Stomach smooth muscle (tissue), 2 donors: ENCODE measurements around the gene TMEM14A.
"Not testable (repeated sequence)": the region's sequence is repeated elsewhere in the genome, so short reads cannot be mapped to it uniquely, and the experiment has no call there.

ENCODE experiments used
- H3K27ac ChIP-seq: one replicate; pipeline ENCODE4 v1.7.0; 2013; ENCODE audit warnings: mild to moderate bottlenecking, low read length, inconsistent platforms
- H3K27me3 ChIP-seq, 2 donors: one replicate each; pipeline ENCODE4 v1.7.0; 2013; ENCODE audit warnings: low read length in 2 of 2; ENCODE audit not compliant: insufficient read depth in 2 of 2, control insufficient read depth in 1 of 2
- H3K36me3 ChIP-seq, 2 donors: one replicate each; pipeline ENCODE4 v1.7.0; 2013; ENCODE audit warnings: low read length in 2 of 2; ENCODE audit not compliant: control insufficient read depth in 2 of 2, insufficient read depth in 2 of 2
- H3K4me1 ChIP-seq: one replicate; pipeline ENCODE4 v1.7.0; 2013; ENCODE audit warnings: low read length; ENCODE audit not compliant: control insufficient read depth, insufficient read depth
- H3K4me3 ChIP-seq, 2 donors: one replicate each; pipeline ENCODE4 v1.7.0; 2013; ENCODE audit warnings: low read length in 2 of 2
- H3K9ac ChIP-seq, 2 donors: one replicate each; pipeline ENCODE4 v1.7.0; 2013; ENCODE audit warnings: low read length in 2 of 2, mild to moderate bottlenecking in 1 of 2
- H3K9me3 ChIP-seq, 2 donors: one replicate each; pipeline ENCODE4 v1.7.0; 2013; ENCODE audit warnings: low read length in 2 of 2; ENCODE audit not compliant: control insufficient read depth in 2 of 2
- donor health status: healthy.
- donor health status: Pancreatic carcinoma.

TMEM14A gene

DNA sequence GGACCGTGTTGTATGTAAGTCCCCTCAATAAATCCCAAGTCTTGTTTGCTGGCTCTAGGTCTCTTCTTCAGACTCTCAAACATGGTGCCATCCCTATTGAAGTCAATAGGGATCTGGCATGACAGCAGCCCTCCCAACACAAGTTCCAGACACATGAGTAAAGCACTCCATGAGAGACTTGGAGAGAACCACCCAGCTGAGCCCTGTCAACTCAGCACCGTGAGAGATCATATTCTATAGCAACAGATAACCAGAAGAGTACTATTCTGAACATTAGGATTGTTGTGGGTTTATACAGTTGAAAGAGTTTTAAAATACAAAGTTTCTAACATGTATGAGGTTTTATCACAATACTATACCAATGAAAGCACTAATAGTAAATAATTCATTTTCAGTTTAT is 23.5 kb downstream of the TMEM14A start:
- Histone ChIP-seq H3K4me1 (no peaks in the 10 kb centered on the region), H3K4me3 (no peak overlapping the region), H3K27me3 (no peaks in the 10 kb centered on the region), H3K9me3 (no peaks in the 10 kb centered on the region), H3K27ac (no peak overlapping the region), H3K9ac (no peak overlapping the region), H3K36me3 (no peaks in the 10 kb centered on the region)

DNA sequence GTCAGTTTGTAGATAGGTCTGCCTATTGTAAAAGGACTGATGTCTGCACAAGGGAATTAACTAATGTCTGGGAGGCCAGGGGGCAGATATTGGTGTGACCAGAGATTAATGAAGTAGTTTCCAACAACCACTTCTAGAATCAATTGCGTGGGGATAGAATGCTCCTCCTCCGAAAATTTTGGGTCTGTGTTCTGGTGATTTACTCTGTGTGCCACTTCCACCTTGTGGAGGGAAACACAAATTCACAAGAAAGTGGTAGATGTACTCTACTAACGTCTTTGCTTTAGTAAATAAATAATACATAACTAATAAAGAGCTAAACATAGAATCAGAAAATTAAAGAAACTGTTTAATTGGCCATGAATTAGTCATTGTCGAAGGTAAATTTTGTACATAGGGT is 25.5 kb downstream of the TMEM14A start:
- Histone ChIP-seq H3K27ac (no peak overlapping the region), H3K27me3 (no peaks in the 10 kb centered on the region), H3K4me1 (no peaks in the 10 kb centered on the region), H3K9me3 (no peaks in the 10 kb centered on the region), H3K9ac (no peak overlapping the region), H3K4me3 (no peak overlapping the region), H3K36me3 (no peaks in the 10 kb centered on the region)

DNA sequence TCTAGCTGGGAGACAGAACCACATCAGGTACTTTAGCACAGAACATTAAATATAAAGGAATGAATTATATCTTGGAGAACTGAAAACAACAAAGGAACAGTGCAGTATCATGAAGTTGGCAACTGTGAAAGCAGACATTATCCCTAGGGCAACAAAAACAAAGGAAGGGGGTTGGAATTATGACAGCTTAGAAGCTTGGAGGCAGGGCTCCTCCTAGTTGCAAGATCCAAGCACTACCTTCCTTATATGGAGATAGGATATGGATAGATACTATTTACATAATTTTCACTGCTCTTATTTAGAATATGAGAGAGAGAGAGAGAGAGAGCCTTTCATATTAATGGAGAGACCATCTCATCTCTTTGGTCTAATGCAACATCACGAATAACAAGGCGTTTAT is 27.0 kb downstream of the TMEM14A start:
- no peaks in the 10 kb centered on the region for H3K4me1 ChIP-seq
- H3K9me3 ChIP-seq, result no peaks in the 10 kb centered on the region
- H3K27me3 ChIP-seq, result no peaks in the 10 kb centered on the region
- H3K27ac ChIP-seq, result no peak overlapping the region
- no peak overlapping the region for H3K4me3 ChIP-seq
- no peak overlapping the region for H3K9ac ChIP-seq
- no peaks in the 10 kb centered on the region for H3K36me3 ChIP-seq

DNA sequence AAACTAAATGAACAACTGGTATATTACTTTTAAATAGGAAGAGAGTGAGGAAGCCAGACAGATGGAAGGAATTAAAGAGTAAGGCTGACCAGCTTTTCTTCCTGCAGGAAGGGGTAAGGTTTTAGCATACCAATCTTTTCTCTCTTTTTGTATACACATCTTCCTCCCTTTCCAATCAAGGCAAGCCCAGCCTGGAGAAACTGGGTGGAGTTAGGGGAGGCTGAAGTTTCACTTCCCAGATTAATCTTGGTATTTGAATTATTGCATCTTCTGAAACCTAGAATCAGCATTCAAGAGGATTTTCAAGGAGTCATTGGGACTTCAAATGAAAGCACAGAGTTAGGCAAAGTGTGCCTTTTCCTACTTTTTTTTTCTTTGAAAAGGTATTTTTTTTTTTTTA is 33.1 kb downstream of the TMEM14A start:
- H3K9ac ChIP-seq, result no peak overlapping the region
- H3K36me3 ChIP-seq, result no peaks in the 10 kb centered on the region
- no peaks in the 10 kb centered on the region for H3K4me1 ChIP-seq
- no peaks in the 10 kb centered on the region for H3K9me3 ChIP-seq
- H3K4me3 ChIP-seq, result no peak overlapping the region
- H3K27me3 ChIP-seq, result no peaks in the 10 kb centered on the region
- H3K27ac ChIP-seq, result no peak overlapping the region

DNA sequence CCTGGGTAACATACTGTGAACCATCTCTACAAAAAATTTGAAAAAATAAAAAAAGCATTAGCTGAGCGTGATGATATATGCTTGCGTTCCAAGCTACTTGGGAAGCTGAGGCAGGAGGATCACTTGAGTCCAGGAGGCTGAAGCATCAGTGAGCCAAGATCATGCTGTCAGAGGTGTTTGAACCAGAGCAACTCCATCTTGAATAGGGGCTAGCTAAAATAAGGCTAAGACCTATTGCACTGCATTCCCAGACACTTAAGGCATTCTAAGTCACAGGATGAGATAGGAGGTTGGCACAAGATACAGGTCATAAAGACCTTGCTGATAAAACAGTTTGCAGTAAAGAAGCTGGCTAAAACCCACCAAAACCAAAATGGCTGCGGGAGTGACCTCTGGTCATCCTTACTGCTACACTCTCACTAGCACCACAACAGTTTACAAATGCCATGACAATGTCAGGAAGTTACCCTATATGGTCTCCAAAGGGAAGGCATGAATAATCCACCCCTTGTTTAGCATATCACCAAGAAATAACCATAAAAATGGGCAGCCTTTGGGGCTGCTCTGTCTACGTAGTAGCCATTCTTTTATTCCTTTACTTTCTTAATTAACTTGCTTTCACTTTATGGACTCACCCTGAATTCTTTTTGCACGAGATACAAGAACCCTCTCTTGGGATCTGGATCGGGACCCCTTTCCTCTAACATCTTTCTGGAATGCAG is 34.0 kb downstream of the TMEM14A start:
- H3K27me3 ChIP-seq, H3K9ac ChIP-seq, H3K9me3 ChIP-seq, H3K36me3 ChIP-seq, H3K4me3 ChIP-seq, H3K27ac ChIP-seq, H3K4me1 ChIP-seq: not testable (repeated sequence)

DNA sequence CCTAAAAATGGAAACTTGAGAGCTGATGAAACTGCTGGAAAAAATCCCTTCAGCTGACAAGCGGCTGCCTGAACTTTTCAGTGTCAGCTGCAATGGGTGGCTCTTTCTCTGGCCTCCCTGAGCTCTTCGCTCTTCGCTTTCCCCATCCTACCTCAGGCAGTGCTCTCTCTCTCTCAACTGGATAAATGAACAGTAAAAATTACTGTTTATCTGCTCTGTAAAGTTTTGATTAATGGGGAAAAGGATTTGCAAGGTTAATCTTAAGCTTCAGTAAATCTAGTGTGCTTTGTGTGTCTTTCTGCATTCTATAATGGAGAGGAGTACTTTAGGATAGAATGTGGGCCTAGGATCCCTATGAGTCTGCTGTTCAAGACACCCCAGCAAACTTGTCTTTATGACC is 35.1 kb downstream of the TMEM14A start:
- no peaks in the 10 kb centered on the region for H3K27me3 ChIP-seq
- H3K27ac ChIP-seq, result no peak overlapping the region
- H3K36me3 ChIP-seq, result no peaks in the 10 kb centered on the region
- no peaks in the 10 kb centered on the region for H3K9me3 ChIP-seq
- no peaks in the 10 kb centered on the region for H3K4me1 ChIP-seq
- H3K4me3 ChIP-seq, result no peak overlapping the region
- no peak overlapping the region for H3K9ac ChIP-seq

DNA sequence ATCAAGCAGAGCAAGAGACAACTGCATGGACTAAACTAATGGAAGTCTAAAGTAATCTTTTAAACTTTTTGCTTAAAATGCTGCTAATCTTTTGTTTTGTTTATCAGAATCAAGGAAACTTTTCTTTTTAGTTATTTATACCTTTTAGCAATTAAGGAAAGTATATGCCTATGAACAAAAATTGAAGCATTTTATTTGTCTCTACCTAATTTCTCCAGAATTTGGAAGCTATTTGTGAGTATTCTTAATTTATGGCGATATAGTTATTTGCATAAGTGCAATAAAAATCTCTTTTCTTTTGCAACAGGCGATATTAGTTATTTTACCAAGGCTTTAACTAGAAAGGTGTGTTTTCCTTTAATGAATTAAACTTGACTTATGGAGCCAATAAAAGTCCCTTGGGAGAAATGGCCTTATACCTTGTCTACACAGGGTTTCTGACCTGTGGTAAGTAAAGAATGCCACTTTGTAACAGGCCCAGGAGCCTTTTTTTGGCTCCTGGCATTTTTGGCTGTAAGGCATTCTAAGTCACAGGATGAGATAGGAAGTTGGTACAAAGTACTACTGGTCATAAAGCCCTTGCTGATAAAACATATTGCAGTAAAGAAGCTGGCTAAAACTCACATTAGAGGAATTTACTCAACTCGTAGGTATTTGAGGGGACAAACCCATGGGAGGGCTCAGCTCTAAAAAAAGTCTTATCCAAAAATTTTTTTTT is 37.2 kb downstream of the TMEM14A start:
- H3K36me3 ChIP-seq, result no peaks in the 10 kb centered on the region

DNA sequence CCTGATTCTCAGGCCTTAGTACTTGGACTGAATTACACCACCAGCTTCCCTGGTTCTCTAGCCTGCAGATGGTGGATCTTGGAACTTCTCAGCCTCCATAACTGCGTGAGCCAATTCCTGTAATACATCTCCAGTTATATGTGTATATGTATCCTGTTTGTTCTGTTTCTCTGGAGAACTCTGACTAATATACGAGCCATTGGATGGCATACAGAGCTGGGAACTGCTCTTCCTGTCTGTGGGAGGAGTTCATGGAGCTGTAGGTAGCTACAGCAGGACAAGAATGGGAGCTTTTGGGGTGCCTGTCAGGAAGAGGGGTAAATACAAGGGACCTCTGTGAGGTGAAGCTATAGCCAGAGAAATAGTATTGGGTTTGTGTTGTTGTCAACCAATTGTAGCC is 41.2 kb downstream of the TMEM14A start:
- Histone ChIP-seq H3K36me3 (no peaks in the 10 kb centered on the region), H3K27ac (no peak overlapping the region), H3K4me3 (no peak overlapping the region), H3K9ac (no peak overlapping the region), H3K27me3 (peaks cover 0 to 2% of the 10 kb centered on the region in 2 donors), H3K9me3 (no peaks in the 10 kb centered on the region), H3K4me1 (no peaks in the 10 kb centered on the region)

More for the DNA sequence above, 37.2 kb downstream of the TMEM14A start:
- H3K4me3 ChIP-seq, result no peak overlapping the region
- no peaks in the 10 kb centered on the region for H3K27me3 ChIP-seq
- H3K9ac ChIP-seq, result no peak overlapping the region
- no peaks in the 10 kb centered on the region for H3K9me3 ChIP-seq
- no peaks in the 10 kb centered on the region for H3K4me1 ChIP-seq
- no peak overlapping the region for H3K27ac ChIP-seq

DNA sequence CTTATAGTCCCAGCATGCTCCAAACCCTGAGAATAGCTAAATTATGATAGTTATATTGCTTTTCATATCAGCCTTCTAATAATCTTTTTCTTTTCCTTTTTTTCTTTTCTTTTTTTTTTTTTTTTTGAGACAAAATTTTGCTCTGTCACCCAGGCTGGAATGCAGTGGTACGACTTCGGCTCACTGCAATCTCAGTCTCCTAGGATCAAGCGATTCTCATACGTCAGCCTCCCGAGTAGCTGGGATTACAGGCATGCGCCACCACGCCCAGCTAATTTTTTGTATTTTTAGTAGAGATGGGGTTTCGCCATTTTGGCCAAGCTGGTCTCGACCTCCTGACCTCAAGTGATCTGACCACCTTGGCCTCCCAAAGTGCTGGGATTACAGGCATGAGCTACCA is 43.8 kb downstream of the TMEM14A start:
- H3K4me3 ChIP-seq, H3K4me1 ChIP-seq, H3K27ac ChIP-seq: not testable (repeated sequence)

DNA sequence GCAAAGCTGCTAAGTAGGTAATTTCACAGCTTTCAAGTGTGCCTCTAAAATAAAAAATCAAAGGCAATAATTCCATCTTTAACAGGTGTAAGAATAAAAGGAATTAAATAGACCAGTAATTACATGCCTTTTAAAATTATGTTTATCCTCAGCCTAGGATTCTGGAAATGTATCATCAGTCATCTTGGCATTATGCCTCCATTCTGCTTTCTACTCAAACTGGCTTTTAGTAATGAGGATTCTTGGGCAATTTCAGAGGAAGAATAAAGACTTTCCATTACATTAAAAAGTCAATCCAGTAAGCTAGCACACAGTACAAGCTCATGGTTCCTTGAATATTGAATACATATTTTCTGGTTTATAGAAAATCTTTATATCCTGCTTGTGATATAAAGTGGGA is 47.6 kb downstream of the TMEM14A start:
- Histone ChIP-seq H3K27me3 (peaks cover 0 to 2% of the 10 kb centered on the region in 2 donors), H3K4me1 (no peaks in the 10 kb centered on the region), H3K36me3 (no peaks in the 10 kb centered on the region), H3K9ac (no peak overlapping the region), H3K4me3 (no peak overlapping the region), H3K27ac (no peak overlapping the region), H3K9me3 (no peaks in the 10 kb centered on the region)

More for the DNA sequence above, 43.8 kb downstream of the TMEM14A start:
- H3K9me3 ChIP-seq, H3K27me3 ChIP-seq, H3K9ac ChIP-seq, H3K36me3 ChIP-seq: not testable (repeated sequence)

DNA sequence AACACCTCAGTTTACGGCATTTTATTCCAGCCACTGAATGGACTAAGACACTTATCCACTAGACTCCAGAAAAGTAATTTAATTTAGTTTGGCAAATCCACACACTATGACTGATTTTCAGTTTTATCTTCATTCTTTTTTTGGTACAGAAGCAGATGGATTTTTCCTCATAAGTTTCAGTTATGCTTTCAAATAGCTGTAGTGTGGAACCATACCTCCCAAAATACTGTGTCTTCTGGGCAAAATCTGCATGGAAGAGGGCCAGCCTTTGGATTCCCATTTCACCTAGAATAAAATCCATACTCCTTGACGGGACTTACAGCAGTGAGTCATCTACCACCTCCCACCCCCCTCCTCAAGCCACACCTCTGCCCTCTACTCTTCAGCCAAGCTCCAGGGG is 49.4 kb downstream of the TMEM14A start:
- Histone ChIP-seq H3K9ac (no peak overlapping the region), H3K27ac (no peak overlapping the region), H3K4me1 (no peaks in the 10 kb centered on the region), H3K4me3 (no peak overlapping the region), H3K27me3 (no peaks in the 10 kb centered on the region), H3K9me3 (no peaks in the 10 kb centered on the region), H3K36me3 (no peaks in the 10 kb centered on the region)
